ENCODE measurements around the gene PARVB.
"Not testable (repeated sequence)": the region's sequence is repeated elsewhere in the genome, so short reads cannot be mapped to it uniquely, and the experiment has no call there.

Gene PARVB

GRCh38 chr22:44056649-44057048 lies 32.5 kb downstream of the PARVB start:
- DNase-seq (ENCODE audit: low read depth) = not testable (repeated sequence)

- no peak for DNase-seq (ENCODE audit: low read depth)
These were observed 33.4 kb downstream of the PARVB start for GRCh38 chr22:44057401-44057987.

GRCh38 chr22:44063462-44064371 lies 39.6 kb downstream of the PARVB start:
- no peak for DNase-seq (ENCODE audit: low read depth)

GRCh38 chr22:44067033-44067432 lies 42.9 kb downstream of the PARVB start:
- no peak for DNase-seq (ENCODE audit: low read depth)

GRCh38 chr22:44067901-44068300 lies 43.8 kb downstream of the PARVB start:
- DNase-seq (ENCODE audit: low read depth) = no peak

GRCh38 chr22:44068422-44069191 lies 44.5 kb downstream of the PARVB start:
- peak; percentile 99 for DNase-seq (ENCODE audit: low read depth)

- DNase-seq (ENCODE audit: low read depth) = no peak
These were observed 45.9 kb downstream of the PARVB start for GRCh38 chr22:44070029-44070428.

GRCh38 chr22:44071781-44072326 lies 47.8 kb downstream of the PARVB start:
- no peak for DNase-seq (ENCODE audit: low read depth)

GRCh38 chr22:44074337-44074984 lies 50.4 kb downstream of the PARVB start:
- no peak for DNase-seq (ENCODE audit: low read depth)

GRCh38 chr22:44075022-44075421 lies 50.9 kb downstream of the PARVB start:
- DNase-seq (ENCODE audit: low read depth) = no peak

GRCh38 chr22:44075670-44076069 lies 51.6 kb downstream of the PARVB start:
- no peak for DNase-seq (ENCODE audit: low read depth)

GRCh38 chr22:44076825-44077224 lies 52.7 kb downstream of the PARVB start:
- DNase-seq (ENCODE audit: low read depth) = no peak

- no peak for DNase-seq (ENCODE audit: low read depth)
These were observed 57.1 kb downstream of the PARVB start for GRCh38 chr22:44080936-44081861.

GRCh38 chr22:44082801-44083200 lies 58.7 kb downstream of the PARVB start:
- DNase-seq (ENCODE audit: low read depth) = no peak

GRCh38 chr22:44084044-44084772 lies 60.1 kb downstream of the PARVB start:
- DNase-seq (ENCODE audit: low read depth) = no peak

- no peak for DNase-seq (ENCODE audit: low read depth)
These were observed 61.7 kb downstream of the PARVB start for GRCh38 chr22:44085743-44086270.

GRCh38 chr22:44086271-44087088 lies 62.4 kb downstream of the PARVB start:
- no peak for DNase-seq (ENCODE audit: low read depth)

- no peak for DNase-seq (ENCODE audit: low read depth)
These were observed 63.0 kb downstream of the PARVB start for GRCh38 chr22:44087089-44087430.

- DNase-seq (ENCODE audit: low read depth) = no peak
These were observed 65.0 kb downstream of the PARVB start for GRCh38 chr22:44088976-44089570.
